ENCODE measurements around the gene SAMD9L.

DNA sequence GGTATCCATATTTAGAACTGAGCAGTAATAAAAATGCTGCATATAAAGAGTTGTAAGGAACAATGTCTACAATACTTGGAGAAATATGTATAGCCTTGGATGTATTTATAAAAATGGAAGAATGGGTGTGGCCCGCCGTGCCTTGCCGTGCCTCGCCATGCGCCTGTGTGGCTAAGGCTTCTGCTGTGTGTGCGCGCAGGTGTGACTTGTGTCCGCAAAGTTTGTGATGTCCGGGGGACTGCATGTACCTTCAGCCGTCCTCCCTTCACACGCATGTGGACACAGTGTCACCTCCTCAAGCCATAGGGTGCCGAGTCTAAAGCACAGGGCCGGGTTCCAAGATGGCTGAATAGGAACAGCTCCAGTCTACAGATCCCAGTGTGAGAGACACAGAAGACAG, 40.2 kb downstream of the SAMD9L start:
- TF ChIP-seq CSRNP3 (CRISPR knock-in tag; IDR thresholded peaks at IDR 0.05): no peak
- no peak for TF ChIP-seq ZNF565 (CRISPR knock-in tag; conservative IDR thresholded peaks at IDR 0.05; ENCODE audit: low read depth)
- TF ChIP-seq, protein P1, sequence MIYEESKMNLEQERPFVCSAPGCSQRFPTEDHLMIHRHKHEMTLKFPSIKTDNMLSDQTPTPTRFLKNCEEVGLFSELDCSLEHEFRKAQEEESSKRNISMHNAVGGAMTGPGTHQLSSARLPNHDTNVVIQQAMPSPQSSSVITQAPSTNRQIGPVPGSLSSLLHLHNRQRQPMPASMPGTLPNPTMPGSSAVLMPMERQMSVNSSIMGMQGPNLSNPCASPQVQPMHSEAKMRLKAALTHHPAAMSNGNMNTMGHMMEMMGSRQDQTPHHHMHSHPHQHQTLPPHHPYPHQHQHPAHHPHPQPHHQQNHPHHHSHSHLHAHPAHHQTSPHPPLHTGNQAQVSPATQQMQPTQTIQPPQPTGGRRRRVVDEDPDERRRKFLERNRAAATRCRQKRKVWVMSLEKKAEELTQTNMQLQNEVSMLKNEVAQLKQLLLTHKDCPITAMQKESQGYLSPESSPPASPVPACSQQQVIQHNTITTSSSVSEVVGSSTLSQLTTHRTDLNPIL (CRISPR knock-in tag; IDR thresholded peaks at IDR 0.05; ENCODE audit: low read depth): no peak
- no peak for TF ChIP-seq ZFP30 (CRISPR knock-in tag; IDR thresholded peaks at IDR 0.05)
- TF ChIP-seq, protein P2, sequence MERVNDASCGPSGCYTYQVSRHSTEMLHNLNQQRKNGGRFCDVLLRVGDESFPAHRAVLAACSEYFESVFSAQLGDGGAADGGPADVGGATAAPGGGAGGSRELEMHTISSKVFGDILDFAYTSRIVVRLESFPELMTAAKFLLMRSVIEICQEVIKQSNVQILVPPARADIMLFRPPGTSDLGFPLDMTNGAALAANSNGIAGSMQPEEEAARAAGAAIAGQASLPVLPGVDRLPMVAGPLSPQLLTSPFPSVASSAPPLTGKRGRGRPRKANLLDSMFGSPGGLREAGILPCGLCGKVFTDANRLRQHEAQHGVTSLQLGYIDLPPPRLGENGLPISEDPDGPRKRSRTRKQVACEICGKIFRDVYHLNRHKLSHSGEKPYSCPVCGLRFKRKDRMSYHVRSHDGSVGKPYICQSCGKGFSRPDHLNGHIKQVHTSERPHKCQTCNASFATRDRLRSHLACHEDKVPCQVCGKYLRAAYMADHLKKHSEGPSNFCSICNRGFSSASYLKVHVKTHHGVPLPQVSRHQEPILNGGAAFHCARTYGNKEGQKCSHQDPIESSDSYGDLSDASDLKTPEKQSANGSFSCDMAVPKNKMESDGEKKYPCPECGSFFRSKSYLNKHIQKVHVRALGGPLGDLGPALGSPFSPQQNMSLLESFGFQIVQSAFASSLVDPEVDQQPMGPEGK (CRISPR knock-in tag; IDR thresholded peaks at IDR 0.05; ENCODE audit: borderline replicate concordance): no peak
- no peak for TF ChIP-seq SNAI2 (CRISPR knock-in tag; IDR thresholded peaks at IDR 0.05)
- no peak for TF ChIP-seq TOX (CRISPR knock-in tag; IDR thresholded peaks at IDR 0.05; ENCODE audit: borderline replicate concordance)
- no peak for TF ChIP-seq ESRRG (CRISPR knock-in tag; IDR thresholded peaks at IDR 0.05)
- no peak for TF ChIP-seq ARNTL (CRISPR knock-in tag; IDR thresholded peaks at IDR 0.05; ENCODE audit: borderline replicate concordance, low read depth)
